DOHH2 (cell line): Measurements from ENCODE around the gene SLC8B1.

Source experiments
- H3F3A ChIP-seq: fragments of 200-600 bp; sonication (generic), shearing (Covaris generic); 2 replicates; pipeline ENCODE4 v1.6.0; 2016; ENCODE audit warnings: antibody characterized with exemption, mild to moderate bottlenecking; ENCODE audit not compliant: control insufficient read depth, insufficient read depth
- H3K27ac ChIP-seq: fragments of 200-600 bp; sonication (generic); 2 replicates; pipeline ENCODE4 v1.5.1; 2014; ENCODE audit warnings: low read depth, mild to moderate bottlenecking, low read length, moderate library complexity
- H3K27me3 ChIP-seq: fragments of 200-600 bp; sonication (generic); 2 replicates; pipeline ENCODE4 v1.6.1; 2014; ENCODE audit warnings: mild to moderate bottlenecking, low read length, mixed read lengths; ENCODE audit not compliant: control insufficient read depth
- H3K36me3 ChIP-seq: fragments of 200-600 bp; sonication (generic); 2 replicates; pipeline ENCODE4 v1.6.1; 2014; ENCODE audit warnings: mild to moderate bottlenecking, low read length, moderate library complexity, mixed read lengths; ENCODE audit not compliant: control insufficient read depth
- H3K4me1 ChIP-seq: fragments of 200-600 bp; sonication (generic); 2 replicates; pipeline ENCODE4 v1.6.1; 2014; ENCODE audit warnings: mild to moderate bottlenecking, low read length, mixed read lengths; ENCODE audit not compliant: control insufficient read depth
- H3K4me2 ChIP-seq: fragments of 200-600 bp; sonication (generic); 2 replicates; pipeline ENCODE4 v1.6.0; 2014; ENCODE audit warnings: mild to moderate bottlenecking, low read length, moderate library complexity
- H3K4me3 ChIP-seq: fragments of 200-600 bp; sonication (generic); 2 replicates; pipeline ENCODE4 v1.5.1; 2014; ENCODE audit warnings: mild to moderate bottlenecking, low read length, mixed read lengths
- H3K79me2 ChIP-seq: fragments of 200-600 bp; sonication (generic); 2 replicates; pipeline ENCODE4 v1.6.1; 2014; ENCODE audit warnings: mild to moderate bottlenecking, low read length, mixed read lengths; ENCODE audit not compliant: control insufficient read depth
- H3K9me2 ChIP-seq: fragments of 200-600 bp; sonication (generic); replicated peaks from 2 replicates; pipeline ENCODE4 v1.6.1; 2014; ENCODE audit warnings: mild to moderate bottlenecking, low read length, mixed read lengths; ENCODE audit not compliant: control insufficient read depth
- H3K9me3 ChIP-seq: fragments of 200-600 bp; sonication (generic); 2 replicates; pipeline ENCODE4 v1.6.1; 2014; ENCODE audit warnings: antibody characterized with exemption, low read length, mixed read lengths; ENCODE audit not compliant: control insufficient read depth, insufficient read depth
- H4K20me1 ChIP-seq: fragments of 200-600 bp; sonication (generic); 2 replicates; pipeline ENCODE4 v1.6.0; 2014; ENCODE audit warnings: low read depth, mild to moderate bottlenecking, antibody characterized with exemption, low read length, moderate library complexity; ENCODE audit not compliant: control insufficient read depth, insufficient read depth
- CTCF ChIP-seq: fragments of 200-600 bp; sonication (generic); IDR thresholded peaks from one replicate; pipeline ENCODE4 v1.5.1; 2014; ENCODE audit warnings: antibody characterized with exemption, mild to moderate bottlenecking, low read depth, low read length; ENCODE audit not compliant: poor library complexity, severe bottlenecking
- EZH2phosphoT487 ChIP-seq: fragments of 200-600 bp; sonication (generic); IDR thresholded peaks from 2 replicates; pipeline ENCODE4 v1.6.1; 2017; ENCODE audit warnings: borderline replicate concordance, mild to moderate bottlenecking, antibody characterized with exemption, low read length, moderate library complexity, mixed read lengths

The SLC8B1 gene

GRCh38 chr12:113325916-113326315 lies 9.0 kb downstream of the SLC8B1 start:
- H4K20me1 ChIP-seq: no peaks in the 10 kb centered on the region
- H3K36me3 ChIP-seq: peaks cover 12% of the 10 kb centered on the region
- H3K4me1 ChIP-seq: no peaks in the 10 kb centered on the region
- no peak for TF ChIP-seq EZH2phosphoT487
- TF ChIP-seq CTCF: no peak
- H3K4me3 ChIP-seq: no peak overlapping the region
- H3F3A ChIP-seq: no peaks in the 10 kb centered on the region
- no peaks in the 10 kb centered on the region for H3K9me3 ChIP-seq
- H3K79me2 ChIP-seq: no peaks in the 10 kb centered on the region
- no peak overlapping the region for H3K27ac ChIP-seq
- H3K27me3 ChIP-seq: no peaks in the 10 kb centered on the region
- no peak overlapping the region for H3K4me2 ChIP-seq
- H3K9me2 ChIP-seq: no peaks in the 10 kb centered on the region

DNA sequence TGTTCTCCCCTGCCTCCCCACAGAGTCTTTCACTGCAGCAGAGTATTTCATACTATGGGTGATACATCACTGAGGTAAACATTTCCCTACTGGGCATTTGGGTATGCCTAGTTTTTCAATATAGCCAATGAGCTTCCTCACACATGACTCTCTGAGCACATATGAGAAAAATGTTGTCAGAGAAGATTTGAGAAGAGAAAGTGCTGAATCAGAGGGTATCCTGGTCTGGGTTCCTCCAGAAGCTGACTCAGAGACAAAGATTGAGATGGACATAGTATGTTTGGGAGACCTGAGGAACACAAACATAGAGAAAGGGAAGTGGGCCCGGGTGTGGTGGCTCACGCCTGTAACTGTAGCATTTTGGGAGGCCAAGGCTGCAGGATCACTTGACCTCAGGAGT lies 12.6 kb downstream of the SLC8B1 start:
- TF ChIP-seq EZH2phosphoT487 (no peak), CTCF (no peak)
- Histone ChIP-seq H3K4me2 (no peak overlapping the region), H3F3A (no peaks in the 10 kb centered on the region), H3K4me1 (no peaks in the 10 kb centered on the region), H3K27ac (no peak overlapping the region), H3K9me3 (no peaks in the 10 kb centered on the region), H3K27me3 (no peaks in the 10 kb centered on the region), H4K20me1 (no peaks in the 10 kb centered on the region), H3K36me3 (peaks cover 13% of the 10 kb centered on the region), H3K79me2 (no peaks in the 10 kb centered on the region), H3K4me3 (no peak overlapping the region), H3K9me2 (no peaks in the 10 kb centered on the region)

- Histone ChIP-seq H3K27ac (no peak overlapping the region), H3K27me3 (no peaks in the 10 kb centered on the region), H3K4me1 (no peaks in the 10 kb centered on the region), H3F3A (no peaks in the 10 kb centered on the region), H4K20me1 (no peaks in the 10 kb centered on the region), H3K79me2 (no peaks in the 10 kb centered on the region), H3K4me2 (no peak overlapping the region), H3K36me3 (peaks cover 13% of the 10 kb centered on the region), H3K9me2 (no peaks in the 10 kb centered on the region), H3K9me3 (no peaks in the 10 kb centered on the region), H3K4me3 (no peak overlapping the region)
- no peak for TF ChIP-seq CTCF
- no peak for TF ChIP-seq EZH2phosphoT487
These were observed 14.5 kb downstream of the SLC8B1 start for GRCh38 chr12:113320401-113320800.
